Osteoblast (primary cell): ENCODE results near the gene ARHGEF26. TPM values are rescaled to one million over a fixed set of nuclear protein-coding genes. Genes with fewer than 3 reads are reported as not detected.

ENCODE experiments used
- DNase-seq: peaks from one replicate; pipeline ENCODE4 v3.0.0; 2011; ENCODE audit warnings: low spot score, mixed read lengths; ENCODE audit not compliant: insufficient read length; ENCODE audit errors: missing footprints
- H2AFZ ChIP-seq: 2 replicates; pipeline ENCODE4 v1.6.0; 2011; ENCODE audit warnings: mild to moderate bottlenecking, low read length
- H3K27ac ChIP-seq: 2 replicates; pipeline ENCODE4 v1.5.1; 2011; ENCODE audit warnings: mild to moderate bottlenecking, low read depth, low read length, moderate library complexity
- H3K27me3 ChIP-seq: 2 replicates; pipeline ENCODE4 v1.6.0; 2012; ENCODE audit warnings: mild to moderate bottlenecking, control low read depth, inconsistent platforms, low read length, moderate library complexity; ENCODE audit not compliant: insufficient read depth
- H3K36me3 ChIP-seq: 2 replicates; pipeline ENCODE4 v1.5.1; 2011; ENCODE audit warnings: mild to moderate bottlenecking, low read length, control low read depth, moderate library complexity; ENCODE audit not compliant: insufficient read depth
- H3K4me1 ChIP-seq: 2 replicates; pipeline ENCODE4 v1.5.1; 2011; ENCODE audit warnings: mild to moderate bottlenecking, low read length, control low read depth, moderate library complexity; ENCODE audit not compliant: insufficient read depth
- H3K4me2 ChIP-seq: 2 replicates; pipeline ENCODE4 v1.6.0; 2011; ENCODE audit warnings: mild to moderate bottlenecking, low read length; ENCODE audit not compliant: insufficient read depth
- H3K4me3 ChIP-seq: fragments of 200-600 bp; sonication (generic); 3 replicates; pipeline ENCODE4 v1.5.1; 2012; ENCODE audit warnings: mild to moderate bottlenecking, low read length, inconsistent platforms; ENCODE audit not compliant: insufficient read depth
- H3K79me2 ChIP-seq: 2 replicates; pipeline ENCODE4 v1.6.0; 2012; ENCODE audit warnings: mild to moderate bottlenecking, low read length, control low read depth, inconsistent platforms; ENCODE audit not compliant: insufficient read depth
- H3K9me3 ChIP-seq: 2 replicates; pipeline ENCODE4 v1.5.1; 2011; ENCODE audit warnings: low read depth, low read length, control low read depth
- H4K20me1 ChIP-seq: 2 replicates; pipeline ENCODE4 v1.6.0; 2012; ENCODE audit warnings: mild to moderate bottlenecking, low read length, control low read depth; ENCODE audit not compliant: insufficient read depth
- total RNA-seq: library from RNA; depleted of rRNA; stranded (reverse); fragments of >200 nt; gene quantifications from 2 replicates; pipeline ENCODE4 v1.2.3, GENCODE V29; 2012
- TF ChIP-seq, protein P1 (sequence below): IDR thresholded peaks from 2 replicates; pipeline ENCODE4 v1.5.1; 2011; ENCODE audit warnings: mild to moderate bottlenecking, low read depth, low read length, moderate library complexity; ENCODE audit errors: extremely low read depth

ARHGEF26 gene
- total RNA-seq, 1 donor, result 3.6 TPM

DNA sequence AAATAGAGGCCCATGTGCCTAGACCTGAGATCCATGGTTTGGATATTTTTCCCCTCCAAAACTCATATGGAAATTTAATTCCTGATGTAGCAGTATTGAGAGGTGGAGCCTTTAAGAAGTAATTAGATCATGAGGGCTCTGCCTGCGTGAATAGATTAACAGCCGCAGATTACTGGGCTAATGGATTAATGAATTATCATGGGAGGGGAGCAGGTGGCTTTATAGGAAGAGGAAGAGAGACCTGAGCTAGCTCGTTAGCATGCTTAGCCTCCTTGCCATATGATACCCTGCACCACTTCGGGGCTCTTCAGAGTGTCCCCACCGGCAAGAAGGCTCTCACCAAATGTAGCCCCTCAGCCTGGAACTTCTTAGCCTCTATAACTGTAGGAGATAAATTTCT lies 15.8 kb downstream of the ARHGEF26 start:
- no peak for DNase-seq
- no peak overlapping the region for H2AFZ ChIP-seq
- TF ChIP-seq, protein P1, sequence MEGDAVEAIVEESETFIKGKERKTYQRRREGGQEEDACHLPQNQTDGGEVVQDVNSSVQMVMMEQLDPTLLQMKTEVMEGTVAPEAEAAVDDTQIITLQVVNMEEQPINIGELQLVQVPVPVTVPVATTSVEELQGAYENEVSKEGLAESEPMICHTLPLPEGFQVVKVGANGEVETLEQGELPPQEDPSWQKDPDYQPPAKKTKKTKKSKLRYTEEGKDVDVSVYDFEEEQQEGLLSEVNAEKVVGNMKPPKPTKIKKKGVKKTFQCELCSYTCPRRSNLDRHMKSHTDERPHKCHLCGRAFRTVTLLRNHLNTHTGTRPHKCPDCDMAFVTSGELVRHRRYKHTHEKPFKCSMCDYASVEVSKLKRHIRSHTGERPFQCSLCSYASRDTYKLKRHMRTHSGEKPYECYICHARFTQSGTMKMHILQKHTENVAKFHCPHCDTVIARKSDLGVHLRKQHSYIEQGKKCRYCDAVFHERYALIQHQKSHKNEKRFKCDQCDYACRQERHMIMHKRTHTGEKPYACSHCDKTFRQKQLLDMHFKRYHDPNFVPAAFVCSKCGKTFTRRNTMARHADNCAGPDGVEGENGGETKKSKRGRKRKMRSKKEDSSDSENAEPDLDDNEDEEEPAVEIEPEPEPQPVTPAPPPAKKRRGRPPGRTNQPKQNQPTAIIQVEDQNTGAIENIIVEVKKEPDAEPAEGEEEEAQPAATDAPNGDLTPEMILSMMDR, result no peak
- no peaks in the 10 kb centered on the region for H3K9me3 ChIP-seq
- H3K79me2 ChIP-seq, result no peaks in the 10 kb centered on the region
- no peaks in the 10 kb centered on the region for H4K20me1 ChIP-seq
- H3K4me2 ChIP-seq, result no peak overlapping the region
- H3K27ac ChIP-seq, result no peak overlapping the region
- H3K4me3 ChIP-seq, result no peak overlapping the region
- H3K36me3 ChIP-seq, result no peaks in the 10 kb centered on the region
- no peaks in the 10 kb centered on the region for H3K4me1 ChIP-seq
- no peaks in the 10 kb centered on the region for H3K27me3 ChIP-seq

DNA sequence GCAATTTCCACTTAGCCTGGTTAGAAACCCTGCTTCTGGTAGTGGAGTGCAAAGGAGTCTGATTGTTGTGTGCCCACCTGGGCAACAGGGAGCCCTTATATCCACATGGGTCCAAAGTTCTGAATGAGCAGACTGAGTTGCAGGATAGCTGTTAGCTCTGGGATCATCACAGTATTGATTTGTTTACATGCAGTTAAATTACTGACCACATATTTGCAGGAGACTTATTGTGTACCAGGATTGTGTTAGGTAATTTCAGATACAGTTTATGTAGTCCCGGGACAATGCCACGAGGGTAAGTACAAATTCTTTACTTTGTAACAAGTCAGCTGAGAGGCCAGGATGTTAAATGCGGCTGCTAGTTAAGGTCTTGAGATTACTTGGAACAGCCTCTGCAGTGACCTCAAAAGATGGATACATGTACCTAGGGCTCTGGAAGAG lies 18.8 kb downstream of the ARHGEF26 start:
- Histone ChIP-seq H2AFZ (no peak overlapping the region), H4K20me1 (no peaks in the 10 kb centered on the region), H3K27me3 (no peaks in the 10 kb centered on the region), H3K4me3 (no peak overlapping the region), H3K79me2 (no peaks in the 10 kb centered on the region), H3K36me3 (no peaks in the 10 kb centered on the region), H3K27ac (no peak overlapping the region), H3K4me1 (no peaks in the 10 kb centered on the region), H3K4me2 (no peak overlapping the region), H3K9me3 (no peaks in the 10 kb centered on the region)
- TF ChIP-seq, protein P1, result no peak
- DNase-seq, result no peak

DNA sequence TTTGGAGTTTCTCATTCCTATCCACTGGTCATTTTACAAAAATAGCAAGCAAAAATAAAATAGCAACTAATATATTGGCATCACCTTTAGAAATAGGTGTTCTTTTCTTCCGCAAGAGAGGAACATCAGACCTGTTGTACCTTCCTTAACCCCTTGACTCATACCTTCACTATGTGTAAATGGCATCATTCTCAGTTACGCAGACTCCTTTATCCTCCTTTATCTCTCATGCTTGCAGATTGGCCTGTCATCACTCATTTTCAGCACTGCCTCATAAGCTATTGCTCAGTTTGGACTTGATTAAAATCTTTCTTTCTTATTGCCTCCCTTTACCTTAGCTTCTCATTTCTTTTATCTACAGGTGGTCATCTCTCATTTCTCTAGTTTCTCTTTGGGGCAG lies 21.4 kb downstream of the ARHGEF26 start:
- no peaks in the 10 kb centered on the region for H4K20me1 ChIP-seq
- DNase-seq, result no peak
- H3K27me3 ChIP-seq, result no peaks in the 10 kb centered on the region
- H3K36me3 ChIP-seq, result no peaks in the 10 kb centered on the region
- no peak overlapping the region for H3K4me3 ChIP-seq
- no peaks in the 10 kb centered on the region for H3K4me1 ChIP-seq
- TF ChIP-seq, protein P1, result no peak
- no peak overlapping the region for H3K27ac ChIP-seq
- no peak overlapping the region for H2AFZ ChIP-seq
- no peak overlapping the region for H3K4me2 ChIP-seq
- no peaks in the 10 kb centered on the region for H3K79me2 ChIP-seq
- no peaks in the 10 kb centered on the region for H3K9me3 ChIP-seq

DNA sequence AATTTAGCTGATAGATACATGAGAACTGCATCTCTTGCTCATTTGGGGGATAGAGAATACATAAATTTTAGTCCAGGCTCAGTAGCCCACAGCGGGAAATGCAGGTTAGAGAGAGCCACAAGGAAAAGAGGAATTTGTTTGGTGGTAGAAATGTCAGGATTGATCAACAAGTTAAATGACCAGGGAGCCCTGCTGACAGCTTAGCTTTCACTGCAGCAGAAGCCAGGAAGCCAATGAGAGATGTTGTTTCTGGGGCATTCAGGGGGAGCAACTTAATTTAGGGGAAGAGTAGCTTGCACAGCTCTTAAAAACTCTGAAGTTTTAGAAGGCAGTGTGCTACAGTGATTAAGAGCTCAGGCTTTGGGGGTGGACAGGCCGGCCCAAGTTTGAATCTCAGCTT lies 22.7 kb downstream of the ARHGEF26 start:
- TF ChIP-seq, protein P1, result no peak
- Histone ChIP-seq H2AFZ (no peak overlapping the region), H3K9me3 (no peaks in the 10 kb centered on the region), H3K27ac (no peak overlapping the region), H3K36me3 (no peaks in the 10 kb centered on the region), H3K79me2 (no peaks in the 10 kb centered on the region), H3K4me3 (no peak overlapping the region), H4K20me1 (no peaks in the 10 kb centered on the region), H3K4me1 (no peaks in the 10 kb centered on the region), H3K27me3 (no peaks in the 10 kb centered on the region), H3K4me2 (no peak overlapping the region)
- DNase-seq, result no peak
